Femur (tissue), 1 donor: Measurements from ENCODE around the gene PLCB1.
A peak's percentile ranks its signal among the peaks of the same experiment; 100 is the strongest.
"Not testable (repeated sequence)": the region's sequence is repeated elsewhere in the genome, so short reads cannot be mapped to it uniquely, and the experiment has no call there.

Source experiments
- DNase-seq: peaks from one replicate; pipeline ENCODE4 v3.0.0-alpha.2; 2017

PLCB1 gene

GRCh38 chr20:8635048-8635572 is 503.0 kb downstream of the PLCB1 start:
- DNase-seq: no peak

GRCh38 chr20:8635837-8636236 is 503.8 kb downstream of the PLCB1 start:
- no peak for DNase-seq

GRCh38 chr20:8639112-8639778 is 507.2 kb downstream of the PLCB1 start:
- DNase-seq: no peak

DNA sequence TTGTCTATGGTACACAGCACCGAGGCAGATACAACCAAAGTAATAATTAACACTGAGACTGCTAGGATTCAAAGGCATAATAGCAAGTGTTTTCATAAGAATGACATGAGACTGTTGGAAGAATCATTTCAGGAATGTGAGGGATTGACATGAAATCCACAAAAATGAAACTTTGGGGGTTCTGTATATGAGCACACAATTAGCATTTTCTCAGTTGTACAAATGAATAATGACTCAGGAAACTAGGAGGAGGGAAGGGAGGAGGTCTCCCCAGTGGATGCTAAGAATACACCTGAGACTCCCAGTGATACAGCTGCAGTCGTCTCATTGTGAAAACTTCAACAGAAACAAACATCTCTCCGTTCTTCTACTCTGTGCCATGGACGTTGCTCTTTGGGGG is 508.4 kb downstream of the PLCB1 start:
- DNase-seq: no peak

- no peak for DNase-seq
These were observed 510.2 kb downstream of the PLCB1 start for GRCh38 chr20:8642247-8642646.

- not testable (repeated sequence) for DNase-seq
These were observed 512.4 kb downstream of the PLCB1 start for GRCh38 chr20:8644468-8644867.

DNA sequence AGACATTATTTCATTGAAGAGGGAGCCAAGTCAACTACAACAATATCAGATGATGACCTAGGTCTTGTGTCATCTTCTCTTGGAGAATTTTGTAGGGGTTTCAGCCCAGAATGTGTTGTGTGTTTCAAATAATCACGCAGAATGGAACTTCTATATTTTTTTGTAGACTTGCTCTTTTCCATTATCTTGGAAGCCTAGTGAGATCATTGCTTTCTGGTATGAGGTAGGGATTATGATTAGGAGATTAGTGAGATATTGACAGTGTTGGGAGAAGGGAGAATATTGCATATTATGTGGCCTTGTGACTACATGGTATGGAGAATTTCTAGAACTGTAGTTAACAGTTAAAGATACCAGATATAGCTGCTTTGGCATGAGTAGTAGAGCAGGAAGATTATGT is 513.3 kb downstream of the PLCB1 start:
- DNase-seq: no peak

DNA sequence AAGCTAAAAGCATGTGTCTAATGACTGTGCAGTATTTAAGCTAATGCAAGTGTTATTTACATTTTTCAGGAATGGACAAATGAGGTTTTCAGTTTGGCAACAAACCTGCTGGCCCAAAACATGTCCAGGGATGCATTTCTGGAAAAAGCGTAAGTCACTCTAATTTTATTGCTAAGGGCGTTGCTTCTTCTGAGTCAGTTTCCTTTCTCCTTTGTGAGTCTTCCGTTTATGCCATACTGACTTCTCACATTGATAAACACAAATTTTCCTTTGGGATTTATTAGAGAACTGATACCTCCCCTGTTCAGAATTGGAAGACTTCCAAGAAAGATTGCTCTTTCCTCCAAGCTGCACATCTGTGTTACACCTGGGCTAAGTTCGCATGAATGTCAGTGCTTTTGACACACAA is 514.0 kb downstream of the PLCB1 start:
- peak; percentile 64 for DNase-seq

DNA sequence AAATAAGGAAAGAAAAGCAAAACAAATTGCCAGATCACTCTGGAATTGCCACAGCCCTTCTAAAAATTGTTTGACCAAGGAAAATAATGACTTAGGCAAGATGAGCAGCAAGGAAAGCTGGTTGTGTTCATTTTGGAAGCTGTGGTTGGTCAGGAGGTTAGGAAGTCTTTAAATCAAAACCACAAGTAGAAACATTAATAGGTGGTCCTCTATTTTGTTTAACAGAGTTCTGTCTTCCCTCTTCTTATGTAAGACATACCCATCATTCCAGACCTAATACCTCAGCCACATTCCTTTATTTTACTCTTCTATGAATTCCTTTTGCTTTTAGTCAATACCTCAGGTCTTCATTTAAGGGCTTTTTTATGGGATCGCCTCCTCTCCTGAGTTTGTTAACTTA is 514.6 kb downstream of the PLCB1 start:
- no peak for DNase-seq

- peak; percentile 43 for DNase-seq
These were observed 515.9 kb downstream of the PLCB1 start for GRCh38 chr20:8647961-8648441.

DNA sequence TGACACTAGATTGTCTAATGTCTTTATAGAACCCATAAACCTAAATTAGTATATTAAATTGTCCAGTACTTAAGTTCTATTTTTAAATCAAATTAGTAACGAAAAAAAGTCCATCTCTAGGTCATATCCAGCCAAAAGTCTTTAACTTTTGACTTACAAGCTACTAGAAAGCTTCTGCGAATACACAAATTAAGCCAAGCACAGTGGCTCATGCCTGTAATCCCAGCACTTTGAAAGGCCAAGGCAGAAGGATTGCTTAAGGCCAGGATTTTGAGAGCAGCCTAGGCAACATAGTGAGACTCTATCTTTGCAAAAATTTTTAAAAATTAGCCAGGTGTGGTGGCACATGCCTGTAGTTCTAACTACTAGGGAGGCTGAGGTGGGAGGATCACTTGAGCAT is 516.4 kb downstream of the PLCB1 start:
- DNase-seq: no peak

DNA sequence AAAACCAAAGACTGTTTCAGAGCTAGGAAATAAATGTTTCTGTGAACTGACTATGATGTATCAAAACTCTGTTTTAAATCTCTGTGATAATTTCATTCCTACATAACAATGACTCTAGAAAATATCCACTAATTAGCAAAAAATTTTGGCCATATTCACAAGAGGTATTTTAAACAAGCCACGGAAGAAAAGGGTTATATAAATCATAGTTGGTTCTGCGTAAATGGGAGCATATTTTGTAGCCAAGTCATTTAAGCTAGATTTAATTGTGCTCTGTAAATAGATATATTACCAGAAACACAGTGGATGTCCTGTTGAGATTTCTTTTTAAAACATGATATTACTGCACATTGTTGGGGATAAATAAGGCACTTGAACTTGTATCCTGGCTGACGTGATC is 520.3 kb downstream of the PLCB1 start:
- DNase-seq: no peak

DNA sequence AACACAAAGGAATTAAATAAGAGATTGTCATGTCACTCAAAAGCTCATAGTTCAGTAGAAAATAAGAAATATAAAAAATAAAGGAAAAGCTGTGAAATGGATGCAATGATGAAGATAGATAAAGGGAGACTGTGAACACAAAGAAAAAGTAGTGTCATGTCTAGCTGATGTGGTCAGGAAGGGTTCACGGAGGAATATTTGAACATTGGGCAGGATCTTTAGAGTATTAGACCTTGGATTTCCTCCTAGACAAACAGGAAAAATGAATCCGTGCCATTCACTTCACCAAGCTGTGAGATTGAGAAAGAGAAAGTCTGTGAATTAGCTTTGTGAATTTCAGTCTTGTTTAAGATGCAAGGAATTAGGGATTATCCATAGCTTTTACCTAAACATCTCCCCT is 522.4 kb downstream of the PLCB1 start:
- DNase-seq: no peak

DNA sequence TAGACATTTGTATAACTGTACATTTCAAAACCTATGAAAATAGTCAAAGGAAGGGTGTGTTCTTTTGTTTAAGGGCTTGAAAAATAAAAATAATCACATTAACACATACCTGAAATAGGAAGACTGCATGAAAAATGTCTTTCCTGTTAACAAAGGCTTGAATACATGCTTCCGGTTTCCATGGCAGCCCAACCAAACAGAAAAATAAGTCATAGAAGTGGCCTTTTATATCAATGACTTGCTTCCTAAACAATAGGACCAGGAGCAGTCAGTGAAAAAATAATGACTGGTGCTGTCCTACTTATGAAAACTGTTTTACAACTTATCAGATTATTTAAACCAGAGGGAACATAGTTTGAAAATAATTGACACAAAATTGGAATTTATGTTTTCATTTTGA is 524.3 kb downstream of the PLCB1 start:
- no peak for DNase-seq

GRCh38 chr20:8657664-8658063 is 525.6 kb downstream of the PLCB1 start:
- no peak for DNase-seq

DNA sequence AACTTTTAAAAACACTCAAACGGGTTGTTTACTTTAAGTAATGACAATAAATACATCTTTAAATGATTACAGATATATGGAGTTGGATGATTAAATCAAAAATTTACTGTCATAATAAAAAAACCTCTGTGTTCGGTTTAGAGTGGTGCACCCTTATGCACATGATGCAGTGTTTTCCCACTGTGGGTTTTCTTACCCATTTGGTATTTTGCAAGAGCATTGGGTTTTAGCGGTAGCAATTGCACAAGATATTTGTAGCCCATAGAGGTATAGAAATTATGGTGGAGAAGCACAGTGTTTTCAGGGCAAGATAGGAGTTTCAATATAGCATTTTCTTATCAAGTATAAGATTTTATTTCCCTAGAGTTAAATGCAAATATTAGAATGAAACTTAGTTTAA is 526.0 kb downstream of the PLCB1 start:
- no peak for DNase-seq

DNA sequence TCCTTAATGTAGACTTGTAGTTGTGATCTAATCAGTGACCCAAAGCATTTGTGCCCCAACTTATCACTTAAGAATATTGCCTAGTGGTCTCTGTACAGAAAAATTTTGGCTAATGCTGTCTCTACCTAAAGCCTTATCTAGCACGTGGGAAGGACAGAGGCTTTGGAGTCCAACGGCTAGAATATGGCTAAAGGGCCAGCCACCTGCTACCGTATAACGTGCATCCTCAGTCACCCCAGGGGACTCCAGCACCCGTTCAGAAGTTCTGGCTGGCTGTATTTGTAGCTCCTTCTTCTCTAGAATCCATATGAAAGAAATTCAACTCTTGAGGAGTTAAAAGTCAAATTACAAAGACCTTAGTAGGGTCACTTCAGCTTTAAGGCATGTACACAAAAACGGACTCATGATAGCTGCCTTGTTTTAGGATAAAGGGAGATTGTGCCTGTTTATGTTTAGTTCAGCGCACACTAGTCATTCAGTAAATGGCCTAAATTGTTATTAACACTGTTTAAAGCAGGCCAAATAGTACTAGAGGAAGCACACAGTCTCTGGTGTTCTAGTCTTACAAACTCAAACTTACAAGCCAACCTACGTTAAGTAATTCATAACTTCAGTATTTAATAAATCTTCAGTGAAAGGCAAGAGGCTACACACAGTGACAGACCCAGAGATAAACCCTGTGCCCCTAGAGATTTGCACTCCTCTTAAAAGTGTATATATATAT is 529.3 kb downstream of the PLCB1 start:
- DNase-seq: no peak

- no peak for DNase-seq
These were observed 530.4 kb downstream of the PLCB1 start for GRCh38 chr20:8662433-8662954.

DNA sequence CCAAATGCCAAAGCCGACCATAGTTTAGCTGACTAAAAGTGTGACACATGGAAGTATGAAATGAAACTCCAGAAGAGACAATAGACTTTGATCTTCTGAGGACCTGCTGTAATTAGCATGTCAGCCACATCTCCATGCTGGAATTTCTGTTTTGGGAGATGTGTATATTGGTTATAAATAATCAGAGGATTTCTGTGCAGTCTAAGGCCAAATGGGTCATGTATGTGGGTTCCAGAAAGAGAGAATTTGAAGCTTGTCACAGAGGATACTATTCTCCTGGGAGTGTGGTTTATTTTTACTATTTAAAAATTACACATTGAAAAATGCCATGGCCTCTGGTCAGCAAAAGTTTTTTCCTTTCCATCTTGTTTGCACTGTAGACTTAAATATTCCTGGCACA is 531.4 kb downstream of the PLCB1 start:
- no peak for DNase-seq

DNA sequence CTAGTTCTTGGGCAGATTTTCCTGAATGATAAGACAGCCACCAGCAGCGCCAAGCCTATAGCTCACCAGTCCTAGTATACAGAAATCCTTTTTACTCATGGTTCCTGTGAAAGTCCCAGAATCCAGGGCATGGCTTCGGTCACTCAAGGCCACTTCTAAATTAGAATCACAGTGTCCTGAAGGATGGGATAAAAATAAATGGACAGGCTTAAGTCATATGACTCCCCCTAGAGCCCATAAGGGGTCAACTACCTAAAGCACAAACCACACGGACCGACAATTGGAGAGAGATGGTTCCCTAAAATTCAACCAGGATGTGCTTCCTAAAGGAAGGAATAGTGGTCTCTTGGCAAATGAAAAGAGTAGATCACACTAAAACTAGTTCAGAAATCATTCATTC is 532.7 kb downstream of the PLCB1 start:
- no peak for DNase-seq

GRCh38 chr20:8667306-8667705 is 535.2 kb downstream of the PLCB1 start:
- no peak for DNase-seq

GRCh38 chr20:8670207-8670892 is 538.3 kb downstream of the PLCB1 start:
- DNase-seq: no peak

DNA sequence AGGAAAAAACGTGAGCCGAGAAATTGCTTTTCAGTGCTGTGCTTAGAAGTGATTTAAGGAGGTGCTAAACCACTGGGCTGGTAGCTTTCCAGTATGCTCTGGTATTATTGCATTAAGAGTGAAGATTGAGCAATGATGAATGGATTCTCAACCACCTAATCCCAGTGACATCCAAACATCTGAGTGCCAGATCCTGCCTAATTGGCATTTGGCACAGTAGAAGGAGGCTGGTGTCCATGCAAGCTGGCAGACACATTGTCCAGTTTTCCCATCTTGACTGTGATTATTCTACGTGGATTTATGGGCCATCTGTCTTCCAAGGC is 538.8 kb downstream of the PLCB1 start:
- peak; percentile 32 for DNase-seq
